C4-2B (cell line): Measurements from ENCODE around the gene TNS3.

Source experiments
- CTCF ChIP-seq: fragments of 450-650 bp; conservative IDR thresholded peaks from 2 replicates; pipeline ENCODE4 v1.5.1; 2017; ENCODE audit warnings: mild to moderate bottlenecking
- ZFX ChIP-seq: fragments of 450-650 bp; IDR thresholded peaks from 2 replicates; pipeline ENCODE4 v1.6.1; 2017

- TF ChIP-seq CTCF (no peak), ZFX (no peak)
Measured at GRCh38 chr7:47490501-47491265, 91.2 kb downstream of the TNS3 start.
